PC-9 (cell line): ENCODE results near the gene CDH16. TPM values are rescaled to one million over a fixed set of nuclear protein-coding genes. Genes with fewer than 3 reads are reported as not detected.

Source experiments
- BruUV-seq: library from RNA; stranded (reverse); fragments of 400-500 nt; replicated peaks from 2 replicates; lab custom pipeline; 2021; lab: Mats Ljungman, UMichigan
- CTCF ChIA-PET: fragments of 300-600 bp; sonication (Branson Sonifier 250); formaldehyde crosslinking; loops from one replicate; lab custom pipeline; 2022; ENCODE audit warnings: antibody characterized with exemption; lab: Charles Lee
- POLR2A ChIA-PET: fragments of 300-600 bp; sonication (Branson Sonifier 250); formaldehyde crosslinking; loops from one replicate; lab custom pipeline; 2022; ENCODE audit warnings: antibody characterized with exemption; ENCODE audit not compliant: unreplicated experiment; lab: Charles Lee
- DNase-seq, 2 experiments: peaks; one replicate each; pipeline versions ENCODE4 v3.0.0 to v3.0.0-alpha.2; 2015 to 2022; ENCODE audit warnings: mixed read lengths in 1 of 2
- H2AFZ ChIP-seq: fragments of 200-600 bp; sonication (generic); 2 replicates; pipeline ENCODE4 v1.8.1; 2017; ENCODE audit warnings: antibody characterized with exemption
- H3F3A ChIP-seq: fragments of 200-600 bp; sonication (generic); 2 replicates; pipeline ENCODE4 v1.8.1; 2017; ENCODE audit warnings: antibody characterized with exemption, mild to moderate bottlenecking, low read depth; ENCODE audit not compliant: insufficient read depth
- H3K27ac ChIP-seq: fragments of 200-600 bp; sonication (generic); 2 replicates; pipeline ENCODE4 v1.6.1; 2016; ENCODE audit warnings: mixed run types
- H3K27me3 ChIP-seq: fragments of 200-600 bp; sonication (generic); 2 replicates; pipeline ENCODE4 v1.6.1; 2016; ENCODE audit warnings: low read depth, mixed run types; ENCODE audit not compliant: insufficient read depth
- H3K36me3 ChIP-seq: fragments of 200-600 bp; sonication (generic); 2 replicates; pipeline ENCODE4 v1.6.1; 2016; ENCODE audit warnings: low read depth, mixed run types
- H3K4me1 ChIP-seq: fragments of 200-600 bp; sonication (generic); replicated peaks from 2 replicates; pipeline ENCODE4 v1.6.1; 2016; ENCODE audit warnings: mixed run types; ENCODE audit not compliant: insufficient read depth
- H3K4me2 ChIP-seq: fragments of 200-600 bp; sonication (generic); 2 replicates; pipeline ENCODE4 v1.6.1; 2017; ENCODE audit warnings: mixed run types
- H3K4me3 ChIP-seq: fragments of 200-600 bp; sonication (generic); 2 replicates; pipeline ENCODE4 v1.6.1; 2016; ENCODE audit warnings: mixed run types
- H3K79me2 ChIP-seq: fragments of 200-600 bp; sonication (generic); 2 replicates; pipeline ENCODE4 v1.6.1; 2017; ENCODE audit warnings: low read depth, mixed run types
- H3K9me2 ChIP-seq: fragments of 200-600 bp; sonication (generic); 2 replicates; pipeline ENCODE4 v1.8.1; 2017; ENCODE audit warnings: mild to moderate bottlenecking; ENCODE audit not compliant: insufficient read depth
- H3K9me3 ChIP-seq: fragments of 200-600 bp; sonication (generic); 2 replicates; pipeline ENCODE4 v1.8.1; 2016; ENCODE audit warnings: low read depth; ENCODE audit not compliant: insufficient read depth
- H4K20me1 ChIP-seq: fragments of 200-600 bp; sonication (generic); 2 replicates; pipeline ENCODE4 v1.8.1; 2017; ENCODE audit not compliant: insufficient read depth
- CTCF ChIP-seq: fragments of 200-600 bp; sonication (generic); conservative IDR thresholded peaks from 2 replicates; pipeline ENCODE4 v1.6.1; 2017; ENCODE audit warnings: mixed run types, antibody characterized with exemption, mild to moderate bottlenecking, moderate library complexity
- EZH2 ChIP-seq: fragments of 200-600 bp; sonication (generic); IDR thresholded peaks from 2 replicates; pipeline ENCODE4 v1.8.0; 2017; ENCODE audit warnings: antibody characterized with exemption, low read depth
- intact Hi-C: fragments of 100-400 bp; cut with micrococcal nuclease; formaldehyde crosslinking; loops from one replicate; pipeline ENCODE4 v1.10.0; 2022; ENCODE audit not compliant: unreplicated experiment
- total RNA-seq: library from RNA; stranded (reverse); gene quantifications from 2 replicates; pipeline ENCODE4 v1.2.3, GENCODE V29; 2021

CDH16 gene
- total RNA-seq, 1 experiment from 2014 or later: not detected

DNA sequence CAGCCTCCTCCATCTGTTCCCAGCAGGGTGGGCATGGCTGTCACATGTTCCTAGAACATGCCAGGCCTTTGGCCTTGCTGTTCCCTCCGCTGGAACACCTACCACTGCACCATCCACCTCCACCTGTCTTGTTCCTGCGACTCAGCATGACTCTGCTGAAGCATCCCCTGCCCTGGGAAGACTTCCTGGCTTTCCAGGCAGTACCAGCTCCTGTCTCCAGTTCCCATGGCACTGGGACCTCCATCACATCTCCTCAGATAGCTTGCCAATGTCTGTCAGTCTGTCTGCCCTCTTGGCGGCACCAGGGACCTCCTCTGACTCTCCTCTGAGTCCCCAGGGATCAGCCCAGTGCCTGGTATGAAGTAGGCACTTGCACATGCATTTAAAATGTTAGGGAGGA, 22.7 kb downstream of the CDH16 start:
- Histone ChIP-seq H3K4me1 (peaks cover 33% of the 10 kb centered on the region), H3K27ac (no peak overlapping the region), H4K20me1 (no peaks in the 10 kb centered on the region), H3K9me2 (no peaks in the 10 kb centered on the region), H3K27me3 (no peaks in the 10 kb centered on the region), H2AFZ (no peak overlapping the region), H3K4me3 (no peak overlapping the region), H3K4me2 (no peak overlapping the region), H3K9me3 (no peaks in the 10 kb centered on the region), H3K36me3 (no peaks in the 10 kb centered on the region), H3K79me2 (no peaks in the 10 kb centered on the region), H3F3A (peaks cover 24% of the 10 kb centered on the region; the same call in 1 of the 2 replicates)
- TF ChIP-seq CTCF: no peak
- TF ChIP-seq EZH2: no peak
- intact Hi-C loops: loop anchor here (1.0 to 10.0 kb wide), 5 partner anchors 51 to 569 kb away; no protein-coding TSS in a partner anchor
- POLR2A ChIA-PET: no interaction called here
- DNase-seq: no peak
- CTCF ChIA-PET: interaction anchor here (0.6 to 1.7 kb wide), 3 partner anchors 14 to 32 kb away, joined by 3 to 9 read pairs (median 3); no protein-coding TSS in a partner anchor
- BruUV-seq: no TSS peak

- POLR2A ChIA-PET: no interaction called here
- H3K27ac ChIP-seq: no peak overlapping the region
These were observed 23.1 kb downstream of the CDH16 start for GRCh38 chr16:66895689-66895979.

DNA sequence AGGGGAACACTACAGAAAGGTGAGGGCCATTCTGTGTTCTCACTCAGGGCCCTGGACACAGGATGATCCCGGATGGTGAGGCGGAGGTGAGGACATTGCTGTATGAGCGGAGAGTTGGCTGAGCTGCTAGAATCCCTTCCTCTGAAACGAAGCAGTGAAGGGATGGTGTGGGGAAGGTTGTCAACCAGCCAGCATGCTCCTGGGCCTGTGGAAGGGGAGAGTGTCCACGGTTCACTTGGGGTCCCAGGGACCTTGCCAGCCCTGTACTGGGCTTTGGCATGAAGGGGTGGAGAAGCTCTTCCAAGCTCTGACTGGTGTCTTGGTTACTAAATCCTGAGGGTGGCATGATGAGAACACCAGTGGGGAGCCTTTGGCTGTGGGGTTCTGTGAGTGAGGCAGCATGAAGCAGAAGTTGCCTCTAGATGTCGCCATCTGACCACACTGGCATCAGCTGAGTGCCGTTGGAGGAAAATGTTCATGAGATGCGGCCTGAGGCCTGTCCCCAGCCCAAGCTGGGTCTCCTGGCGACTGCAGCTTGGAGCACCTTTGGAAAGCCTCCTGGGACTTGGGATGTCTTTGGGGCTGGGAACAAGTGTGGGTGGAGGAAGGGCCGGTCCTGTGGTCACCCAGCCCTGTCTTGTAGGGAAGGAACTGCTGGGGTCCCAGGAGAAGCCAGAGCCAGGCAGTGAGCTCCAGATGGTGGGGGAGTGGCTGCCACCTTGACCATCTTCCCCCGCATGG, 23.6 kb downstream of the CDH16 start:
- no peaks in the 10 kb centered on the region for H3K79me2 ChIP-seq
- no peaks in the 10 kb centered on the region for H3K9me2 ChIP-seq
- H3K27ac ChIP-seq: no peak overlapping the region
- H3K36me3 ChIP-seq: no peaks in the 10 kb centered on the region
- H3K4me1 ChIP-seq: peaks cover 24% of the 10 kb centered on the region
- ChIA-PET POLR2A (interaction anchor here (0.6 kb wide), 1 partner anchor 303 kb away, joined by 5 read pairs; no protein-coding TSS in a partner anchor), CTCF (interaction anchor here (0.6 to 1.7 kb wide), 4 partner anchors 13 to 33 kb away, joined by 3 to 9 read pairs (median 3); no protein-coding TSS in a partner anchor)
- H4K20me1 ChIP-seq: no peaks in the 10 kb centered on the region
- H3K4me2 ChIP-seq: no peak overlapping the region
- peaks cover 26% of the 10 kb centered on the region; the same call in 1 of the 2 replicates for H3F3A ChIP-seq
- TF ChIP-seq EZH2 (no peak), CTCF (peak; percentile 87)
- no TSS peak for BruUV-seq
- no peak overlapping the region for H2AFZ ChIP-seq
- no peaks in the 10 kb centered on the region for H3K27me3 ChIP-seq
- H3K9me3 ChIP-seq: no peaks in the 10 kb centered on the region
- peak in 1 of 2 experiments; percentile 66 for DNase-seq
- H3K4me3 ChIP-seq: no peak overlapping the region
- intact Hi-C loops: loop anchor here (1.0 to 10.0 kb wide), 5 partner anchors 52 to 570 kb away; no protein-coding TSS in a partner anchor

More at GRCh38 chr16:66895689-66895979, 23.1 kb downstream of the CDH16 start:
- intact Hi-C loops: loop anchor here (1.0 to 10.0 kb wide), 5 partner anchors 52 to 569 kb away; no protein-coding TSS in a partner anchor
- Histone ChIP-seq H3K4me2 (no peak overlapping the region), H3K9me2 (no peaks in the 10 kb centered on the region), H3F3A (peaks cover 26% of the 10 kb centered on the region; the same call in 1 of the 2 replicates), H3K4me3 (no peak overlapping the region), H3K9me3 (no peaks in the 10 kb centered on the region), H2AFZ (no peak overlapping the region), H3K27me3 (no peaks in the 10 kb centered on the region), H3K79me2 (no peaks in the 10 kb centered on the region), H4K20me1 (no peaks in the 10 kb centered on the region), H3K36me3 (no peaks in the 10 kb centered on the region), H3K4me1 (peaks cover 30% of the 10 kb centered on the region)
- CTCF ChIA-PET: interaction anchor here (0.6 to 1.7 kb wide), 3 partner anchors 14 to 33 kb away, joined by 3 to 9 read pairs (median 3); no protein-coding TSS in a partner anchor
- TF ChIP-seq CTCF: no peak
- no peak for TF ChIP-seq EZH2
- DNase-seq: no peak
- no TSS peak for BruUV-seq
